Upper lobe of right lung (tissue), 1 donor: Measurements from ENCODE around the gene APBA2. TPM values are rescaled to one million over a fixed set of nuclear protein-coding genes. Genes with fewer than 3 reads are reported as not detected.

Source experiments
- ATAC-seq: fragments of 200-7000 bp; cut with Tn5 transposase; one replicate; pipeline ENCODE4 v1.9.1; 2020; ENCODE audit warnings: mild to moderate bottlenecking, moderate library complexity
- DNase-seq: peaks from one replicate; pipeline ENCODE4 v3.0.0-alpha.2; 2020
- H3K27ac ChIP-seq: fragments of 200-600 bp; one replicate; pipeline ENCODE4 v1.8.0; 2022
- H3K27me3 ChIP-seq: fragments of 200-600 bp; one replicate; pipeline ENCODE4 v1.8.0; 2022; ENCODE audit warnings: mild to moderate bottlenecking
- H3K36me3 ChIP-seq: fragments of 200-600 bp; one replicate; pipeline ENCODE4 v1.8.0; 2022
- H3K4me1 ChIP-seq: fragments of 200-600 bp; one replicate; pipeline ENCODE4 v1.8.0; 2022
- H3K4me3 ChIP-seq: fragments of 200-600 bp; one replicate; pipeline ENCODE4 v1.8.0; 2022; ENCODE audit warnings: mild to moderate bottlenecking
- H3K9me3 ChIP-seq: fragments of 200-600 bp; one replicate; pipeline ENCODE4 v1.8.0; 2022
- CTCF ChIP-seq: fragments of 200-600 bp; IDR thresholded peaks from one replicate; pipeline ENCODE4 v1.8.0; 2022; ENCODE audit warnings: antibody characterized with exemption
- intact Hi-C: fragments of 100-400 bp; cut with DNase I; formaldehyde crosslinking; loops from one replicate; pipeline ENCODE4 v1.11.0; 2022
- total RNA-seq: library from RNA; stranded (reverse); fragmentation: NEBNext Ultra II Directional; extraction: Animal tissue kit (Norgen Biotek cat#: 25700); gene quantifications from one replicate; pipeline ENCODE4 v1.2.1, GENCODE V29; 2021
- donor health status: DM: no; HTN: yes; CAD: no; lungs with severe emphysema.

APBA2 gene
- total RNA-seq, 1 donor from 2014 or later, result 4.2 TPM

- peaks cover 6% of the 10 kb centered on the region for H3K4me1 ChIP-seq
- no peak overlapping the region for H3K27ac ChIP-seq
- ATAC-seq (no peak), DNase-seq (no peak)
- H3K9me3 ChIP-seq, result no peaks in the 10 kb centered on the region
- H3K4me3 ChIP-seq, result no peak overlapping the region
- H3K36me3 ChIP-seq, result no peaks in the 10 kb centered on the region
- intact Hi-C loops, result no loop called here
- peaks cover 11% of the 10 kb centered on the region for H3K27me3 ChIP-seq
- TF ChIP-seq CTCF, result no peak
Observed at GRCh38 chr15:29110733-29111132, 225.0 kb downstream of the APBA2 start.

GRCh38 chr15:29111705-29112281 is 226.0 kb downstream of the APBA2 start:
- TF ChIP-seq CTCF, result no peak
- H3K4me3 ChIP-seq, result no peak overlapping the region
- peaks cover 11% of the 10 kb centered on the region for H3K27me3 ChIP-seq
- ATAC-seq (no peak), DNase-seq (no peak)
- peaks cover 6% of the 10 kb centered on the region for H3K4me1 ChIP-seq
- no peaks in the 10 kb centered on the region for H3K36me3 ChIP-seq
- intact Hi-C loops, result no loop called here
- H3K9me3 ChIP-seq, result no peaks in the 10 kb centered on the region
- no peak overlapping the region for H3K27ac ChIP-seq

- intact Hi-C loops, result no loop called here
Observed at GRCh38 chr15:29113336-29114220, 227.8 kb downstream of the APBA2 start.

GRCh38 chr15:29114221-29115092 is 228.7 kb downstream of the APBA2 start:
- intact Hi-C loops, result no loop called here
- Histone ChIP-seq H3K4me3 (no peak overlapping the region), H3K27me3 (peaks cover 11% of the 10 kb centered on the region), H3K36me3 (no peaks in the 10 kb centered on the region), H3K4me1 (peaks cover 6% of the 10 kb centered on the region), H3K9me3 (no peaks in the 10 kb centered on the region), H3K27ac (no peak overlapping the region)
- ATAC-seq, result no peak
- TF ChIP-seq CTCF, result no peak
- no peak for DNase-seq

More at GRCh38 chr15:29113336-29114220, 227.8 kb downstream of the APBA2 start:
- ATAC-seq (no peak), DNase-seq (no peak)
- H3K9me3 ChIP-seq, result no peaks in the 10 kb centered on the region
- no peak overlapping the region for H3K27ac ChIP-seq
- H3K27me3 ChIP-seq, result peaks cover 11% of the 10 kb centered on the region
- H3K4me3 ChIP-seq, result no peak overlapping the region
- H3K4me1 ChIP-seq, result peaks cover 6% of the 10 kb centered on the region
- no peak for TF ChIP-seq CTCF
- no peaks in the 10 kb centered on the region for H3K36me3 ChIP-seq

GRCh38 chr15:29115093-29115991 is 229.6 kb downstream of the APBA2 start:
- intact Hi-C loops, result no loop called here
- DNase-seq (no peak), ATAC-seq (no peak)
- Histone ChIP-seq H3K27me3 (peaks cover 11% of the 10 kb centered on the region), H3K4me3 (peak overlapping the region; percentile 25), H3K36me3 (no peaks in the 10 kb centered on the region), H3K27ac (no peak overlapping the region), H3K4me1 (peaks cover 6% of the 10 kb centered on the region), H3K9me3 (no peaks in the 10 kb centered on the region)
- peak; percentile 28 for TF ChIP-seq CTCF
